ENCODE data around the gene ASCC1. TPM values are rescaled to one million over a fixed set of nuclear protein-coding genes. Genes with fewer than 3 reads are reported as not detected.

Gene ASCC1
- total and polyA plus RNA-seq, 2 experiments from 2014 or later, result 13.7 to 37.2 TPM

GRCh38 chr10:72137583-72137982 lies 78.5 kb downstream of the ASCC1 start:
- Mint-ChIP-seq H3K27ac (no peak overlapping the region), H3K4me1 (peaks cover 25% of the 10 kb centered on the region), H3K9me3 (peaks cover 8% of the 10 kb centered on the region; the same call in 2 of the 3 replicates), H3K36me3 (ENCODE audit: low read depth) (peaks cover 18% of the 10 kb centered on the region), H3K27me3 (ENCODE audit: insufficient read depth, low read depth, poor library complexity) (no peaks in the 10 kb centered on the region), H3K4me3 (no peak overlapping the region)
- TF ChIP-seq, protein P1, sequence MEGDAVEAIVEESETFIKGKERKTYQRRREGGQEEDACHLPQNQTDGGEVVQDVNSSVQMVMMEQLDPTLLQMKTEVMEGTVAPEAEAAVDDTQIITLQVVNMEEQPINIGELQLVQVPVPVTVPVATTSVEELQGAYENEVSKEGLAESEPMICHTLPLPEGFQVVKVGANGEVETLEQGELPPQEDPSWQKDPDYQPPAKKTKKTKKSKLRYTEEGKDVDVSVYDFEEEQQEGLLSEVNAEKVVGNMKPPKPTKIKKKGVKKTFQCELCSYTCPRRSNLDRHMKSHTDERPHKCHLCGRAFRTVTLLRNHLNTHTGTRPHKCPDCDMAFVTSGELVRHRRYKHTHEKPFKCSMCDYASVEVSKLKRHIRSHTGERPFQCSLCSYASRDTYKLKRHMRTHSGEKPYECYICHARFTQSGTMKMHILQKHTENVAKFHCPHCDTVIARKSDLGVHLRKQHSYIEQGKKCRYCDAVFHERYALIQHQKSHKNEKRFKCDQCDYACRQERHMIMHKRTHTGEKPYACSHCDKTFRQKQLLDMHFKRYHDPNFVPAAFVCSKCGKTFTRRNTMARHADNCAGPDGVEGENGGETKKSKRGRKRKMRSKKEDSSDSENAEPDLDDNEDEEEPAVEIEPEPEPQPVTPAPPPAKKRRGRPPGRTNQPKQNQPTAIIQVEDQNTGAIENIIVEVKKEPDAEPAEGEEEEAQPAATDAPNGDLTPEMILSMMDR (conservative IDR thresholded peaks at IDR 0.05; ENCODE audit: low read depth in 2 of 2), result no peak
- TF ChIP-seq, protein P2, sequence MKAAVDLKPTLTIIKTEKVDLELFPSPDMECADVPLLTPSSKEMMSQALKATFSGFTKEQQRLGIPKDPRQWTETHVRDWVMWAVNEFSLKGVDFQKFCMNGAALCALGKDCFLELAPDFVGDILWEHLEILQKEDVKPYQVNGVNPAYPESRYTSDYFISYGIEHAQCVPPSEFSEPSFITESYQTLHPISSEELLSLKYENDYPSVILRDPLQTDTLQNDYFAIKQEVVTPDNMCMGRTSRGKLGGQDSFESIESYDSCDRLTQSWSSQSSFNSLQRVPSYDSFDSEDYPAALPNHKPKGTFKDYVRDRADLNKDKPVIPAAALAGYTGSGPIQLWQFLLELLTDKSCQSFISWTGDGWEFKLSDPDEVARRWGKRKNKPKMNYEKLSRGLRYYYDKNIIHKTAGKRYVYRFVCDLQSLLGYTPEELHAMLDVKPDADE (IDR thresholded peaks at IDR 0.05), result no peak
- TF ChIP-seq ZNF114 (CRISPR knock-in tag; IDR thresholded peaks at IDR 0.05), result no peak
- TF ChIP-seq NANOG (IDR thresholded peaks at IDR 0.05; ENCODE audit: borderline replicate concordance), result no peak
- TF ChIP-seq, protein P3, sequence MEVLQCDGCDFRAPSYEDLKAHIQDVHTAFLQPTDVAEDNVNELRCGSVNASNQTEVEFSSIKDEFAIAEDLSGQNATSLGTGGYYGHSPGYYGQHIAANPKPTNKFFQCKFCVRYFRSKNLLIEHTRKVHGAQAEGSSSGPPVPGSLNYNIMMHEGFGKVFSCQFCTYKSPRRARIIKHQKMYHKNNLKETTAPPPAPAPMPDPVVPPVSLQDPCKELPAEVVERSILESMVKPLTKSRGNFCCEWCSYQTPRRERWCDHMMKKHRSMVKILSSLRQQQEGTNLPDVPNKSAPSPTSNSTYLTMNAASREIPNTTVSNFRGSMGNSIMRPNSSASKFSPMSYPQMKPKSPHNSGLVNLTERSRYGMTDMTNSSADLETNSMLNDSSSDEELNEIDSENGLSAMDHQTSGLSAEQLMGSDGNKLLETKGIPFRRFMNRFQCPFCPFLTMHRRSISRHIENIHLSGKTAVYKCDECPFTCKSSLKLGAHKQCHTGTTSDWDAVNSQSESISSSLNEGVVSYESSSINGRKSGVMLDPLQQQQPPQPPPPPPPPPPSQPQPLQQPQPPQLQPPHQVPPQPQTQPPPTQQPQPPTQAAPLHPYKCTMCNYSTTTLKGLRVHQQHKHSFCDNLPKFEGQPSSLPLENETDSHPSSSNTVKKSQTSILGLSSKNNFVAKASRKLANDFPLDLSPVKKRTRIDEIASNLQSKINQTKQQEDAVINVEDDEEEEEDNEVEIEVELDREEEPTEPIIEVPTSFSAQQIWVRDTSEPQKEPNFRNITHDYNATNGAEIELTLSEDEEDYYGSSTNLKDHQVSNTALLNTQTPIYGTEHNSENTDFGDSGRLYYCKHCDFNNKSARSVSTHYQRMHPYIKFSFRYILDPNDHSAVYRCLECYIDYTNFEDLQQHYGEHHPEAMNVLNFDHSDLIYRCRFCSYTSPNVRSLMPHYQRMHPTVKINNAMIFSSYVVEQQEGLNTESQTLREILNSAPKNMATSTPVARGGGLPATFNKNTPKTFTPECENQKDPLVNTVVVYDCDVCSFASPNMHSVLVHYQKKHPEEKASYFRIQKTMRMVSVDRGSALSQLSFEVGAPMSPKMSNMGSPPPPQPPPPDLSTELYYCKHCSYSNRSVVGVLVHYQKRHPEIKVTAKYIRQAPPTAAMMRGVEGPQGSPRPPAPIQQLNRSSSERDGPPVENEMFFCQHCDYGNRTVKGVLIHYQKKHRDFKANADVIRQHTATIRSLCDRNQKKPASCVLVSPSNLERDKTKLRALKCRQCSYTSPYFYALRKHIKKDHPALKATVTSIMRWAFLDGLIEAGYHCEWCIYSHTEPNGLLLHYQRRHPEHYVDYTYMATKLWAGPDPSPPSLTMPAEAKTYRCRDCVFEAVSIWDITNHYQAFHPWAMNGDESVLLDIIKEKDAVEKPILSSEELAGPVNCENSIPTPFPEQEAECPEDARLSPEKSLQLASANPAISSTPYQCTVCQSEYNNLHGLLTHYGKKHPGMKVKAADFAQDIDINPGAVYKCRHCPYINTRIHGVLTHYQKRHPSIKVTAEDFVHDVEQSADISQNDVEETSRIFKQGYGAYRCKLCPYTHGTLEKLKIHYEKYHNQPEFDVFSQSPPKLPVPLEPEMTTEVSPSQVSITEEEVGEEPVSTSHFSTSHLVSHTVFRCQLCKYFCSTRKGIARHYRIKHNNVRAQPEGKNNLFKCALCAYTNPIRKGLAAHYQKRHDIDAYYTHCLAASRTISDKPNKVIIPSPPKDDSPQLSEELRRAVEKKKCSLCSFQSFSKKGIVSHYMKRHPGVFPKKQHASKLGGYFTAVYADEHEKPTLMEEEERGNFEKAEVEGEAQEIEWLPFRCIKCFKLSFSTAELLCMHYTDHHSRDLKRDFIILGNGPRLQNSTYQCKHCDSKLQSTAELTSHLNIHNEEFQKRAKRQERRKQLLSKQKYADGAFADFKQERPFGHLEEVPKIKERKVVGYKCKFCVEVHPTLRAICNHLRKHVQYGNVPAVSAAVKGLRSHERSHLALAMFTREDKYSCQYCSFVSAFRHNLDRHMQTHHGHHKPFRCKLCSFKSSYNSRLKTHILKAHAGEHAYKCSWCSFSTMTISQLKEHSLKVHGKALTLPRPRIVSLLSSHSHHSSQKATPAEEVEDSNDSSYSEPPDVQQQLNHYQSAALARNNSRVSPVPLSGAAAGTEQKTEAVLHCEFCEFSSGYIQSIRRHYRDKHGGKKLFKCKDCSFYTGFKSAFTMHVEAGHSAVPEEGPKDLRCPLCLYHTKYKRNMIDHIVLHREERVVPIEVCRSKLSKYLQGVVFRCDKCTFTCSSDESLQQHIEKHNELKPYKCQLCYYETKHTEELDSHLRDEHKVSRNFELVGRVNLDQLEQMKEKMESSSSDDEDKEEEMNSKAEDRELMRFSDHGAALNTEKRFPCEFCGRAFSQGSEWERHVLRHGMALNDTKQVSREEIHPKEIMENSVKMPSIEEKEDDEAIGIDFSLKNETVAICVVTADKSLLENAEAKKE (CRISPR knock-in tag; IDR thresholded peaks at IDR 0.05), result no peak
- no peak for TF ChIP-seq JUNB (IDR thresholded peaks at IDR 0.05; ENCODE audit: unreplicated experiment)
- TF ChIP-seq EZH2phosphoT487 (IDR thresholded peaks at IDR 0.05; ENCODE audit: unreplicated experiment), result no peak
- no peak for TF ChIP-seq POLR2AphosphoS5 (IDR thresholded peaks at IDR 0.05; ENCODE audit: low read depth)
- no peak for TF ChIP-seq ZNF331 (CRISPR knock-in tag; IDR thresholded peaks at IDR 0.05; ENCODE audit: low read depth)
- no peak for TF ChIP-seq EZH2 (IDR thresholded peaks at IDR 0.05; ENCODE audit: low read depth, unreplicated experiment)
- no peak for TF ChIP-seq CREB1 (CRISPR knock-in tag; IDR thresholded peaks at IDR 0.05; ENCODE audit: low read depth)
- TF ChIP-seq REST (IDR thresholded peaks at IDR 0.05; ENCODE audit: unreplicated experiment), result no peak
- no peak for TF ChIP-seq STAT1 (IDR thresholded peaks at IDR 0.05; ENCODE audit: unreplicated experiment)
- H3K27ac ChIP-seq (ENCODE audit: low read depth), result no peak overlapping the region
- no peaks in the 10 kb centered on the region for H3K27me3 ChIP-seq (ENCODE audit: insufficient read depth)
- H3K36me3 ChIP-seq (ENCODE audit: insufficient read depth), result no peaks in the 10 kb centered on the region; the same call in 1 of the 2 replicates
- no peak overlapping the region for H2AFZ ChIP-seq
- ATAC-seq (no peak), DNase-seq (ENCODE audit: low spot score) (no peak)
- H3K79me2 ChIP-seq (replicated peaks; ENCODE audit: insufficient read depth), result no peaks in the 10 kb centered on the region
- no peak overlapping the region for H3K4me3 ChIP-seq
- no peaks in the 10 kb centered on the region for H3K9me2 ChIP-seq (ENCODE audit: insufficient read depth)
- no peaks in the 10 kb centered on the region for H3F3A ChIP-seq (replicated peaks; ENCODE audit: low read depth)
- H3K4me1 ChIP-seq (ENCODE audit: insufficient read depth), result peaks cover 13% of the 10 kb centered on the region; the same call in 1 of the 2 replicates
- no peak overlapping the region for H3K4me2 ChIP-seq
- H4K20me1 ChIP-seq (replicated peaks; ENCODE audit: insufficient read depth), result no peaks in the 10 kb centered on the region

All from GM23338 (cell line).